SK-N-SH (cell line): ENCODE data around the gene CASK.

Source experiments
- CHD2 ChIP-seq: fragments of 150-350 bp; IDR thresholded peaks from 2 replicates; pipeline ENCODE4 v1.6.1; 2018; ENCODE audit warnings: low read length; ENCODE audit not compliant: partially characterized antibody
- CTCF ChIP-seq: fragments of 200-600 bp; sonication (generic); IDR thresholded peaks from 2 replicates; pipeline ENCODE4 v1.6.1; 2017; ENCODE audit warnings: antibody characterized with exemption, mild to moderate bottlenecking, moderate library complexity
- EP300 ChIP-seq, 2 experiments: IDR thresholded peaks; 2 replicates each; pipeline versions ENCODE4 v1.4.0 to v1.6.1; 2012; ENCODE audit warnings: borderline replicate concordance in 1 of 2, low read depth in 1 of 2, low read length in 1 of 2
- FOXM1 ChIP-seq: IDR thresholded peaks from 2 replicates; pipeline ENCODE4 v1.4.0; 2012; ENCODE audit warnings: low read depth, mild to moderate bottlenecking
- GABPA ChIP-seq: IDR thresholded peaks from 2 replicates; pipeline ENCODE4 v1.4.0; 2012; ENCODE audit warnings: low read depth, mild to moderate bottlenecking
- JUND ChIP-seq: IDR thresholded peaks from 2 replicates; pipeline ENCODE4 v1.4.0; 2012
- MXI1 ChIP-seq: IDR thresholded peaks from 2 replicates; pipeline ENCODE4 v1.6.1; 2012; ENCODE audit warnings: mild to moderate bottlenecking, low read depth, low read length, improper control_type of control experiment
- NFIC ChIP-seq: IDR thresholded peaks from 2 replicates; pipeline ENCODE4 v1.4.0; 2012; ENCODE audit warnings: borderline replicate concordance
- POLR2AphosphoS5 ChIP-seq: IDR thresholded peaks from 2 replicates; pipeline ENCODE4 v1.6.1; 2012; ENCODE audit warnings: low read depth, low read length
- REST ChIP-seq: IDR thresholded peaks from 2 replicates; pipeline ENCODE4 v1.6.1; 2012; ENCODE audit warnings: mild to moderate bottlenecking, low read depth, low read length, moderate library complexity
- TCF12 ChIP-seq: IDR thresholded peaks from 2 replicates; pipeline ENCODE4 v1.4.0; 2012

GRCh38 chrX:41671082-41671481 lies 252.3 kb downstream of the CASK start:
- TF ChIP-seq CTCF (no peak), NFIC (no peak), JUND (no peak), TCF12 (no peak), EP300 (IDR thresholded peaks at IDR 0.05; ENCODE audit: borderline replicate concordance in 1 of 2, low read depth in 1 of 2, low read length in 1 of 2) (no peak), CHD2 (no peak), FOXM1 (no peak), MXI1 (no peak), GABPA (no peak), POLR2AphosphoS5 (no peak), REST (no peak)
